GM19328 (cell line): ENCODE results near the gene TP53I11.

Source experiments
- ATAC-seq: cut with Tn5 transposase; IDR thresholded peaks from one replicate; pipeline ENCODE4 v1.9.1; 2021; ENCODE audit warnings: mild to moderate bottlenecking, moderate library complexity; ENCODE audit not compliant: unreplicated experiment

TP53I11 gene

GRCh38 chr11:44942029-44942955, 8.4 kb downstream of the TP53I11 start:
- no peak for ATAC-seq

GRCh38 chr11:44941259-44942021, 9.2 kb downstream of the TP53I11 start:
- ATAC-seq: no peak

- no peak for ATAC-seq
These were observed 9.8 kb downstream of the TP53I11 start for GRCh38 chr11:44940835-44941234.

- no peak for ATAC-seq
These were observed 10.3 kb downstream of the TP53I11 start for GRCh38 chr11:44940404-44940803.

GRCh38 chr11:44939673-44940395, 10.8 kb downstream of the TP53I11 start:
- no peak for ATAC-seq

- ATAC-seq: no peak
These were observed 12.5 kb downstream of the TP53I11 start for GRCh38 chr11:44938066-44938691.

GRCh38 chr11:44936951-44937543, 13.6 kb downstream of the TP53I11 start:
- ATAC-seq: no peak

- no peak for ATAC-seq
These were observed 14.2 kb downstream of the TP53I11 start for GRCh38 chr11:44936525-44936924.

- no peak for ATAC-seq
These were observed 15.9 kb downstream of the TP53I11 start for GRCh38 chr11:44934735-44935250.

GRCh38 chr11:44934110-44934509, 16.6 kb downstream of the TP53I11 start:
- no peak for ATAC-seq

- ATAC-seq: no peak
These were observed 19.2 kb downstream of the TP53I11 start for GRCh38 chr11:44931466-44931865.

GRCh38 chr11:44930588-44931302, 19.9 kb downstream of the TP53I11 start:
- ATAC-seq: no peak

GRCh38 chr11:44928816-44929215, 21.9 kb downstream of the TP53I11 start:
- no peak for ATAC-seq

GRCh38 chr11:44928144-44928543, 22.5 kb downstream of the TP53I11 start:
- ATAC-seq: no peak

GRCh38 chr11:44927174-44927661, 23.5 kb downstream of the TP53I11 start:
- ATAC-seq: no peak

GRCh38 chr11:44926036-44926435, 24.6 kb downstream of the TP53I11 start:
- ATAC-seq: no peak

- ATAC-seq: no peak
These were observed 26.9 kb downstream of the TP53I11 start for GRCh38 chr11:44923806-44924205.

GRCh38 chr11:44923115-44923514, 27.6 kb downstream of the TP53I11 start:
- ATAC-seq: no peak

- ATAC-seq: no peak
These were observed 30.2 kb downstream of the TP53I11 start for GRCh38 chr11:44920451-44920850.
